Adipocyte (in vitro differentiated cells): ENCODE data around the gene SKIC8.

ENCODE experiments used
- DNase-seq: peaks from one replicate; pipeline ENCODE4 v3.0.0-alpha.2; 2015; ENCODE audit warnings: low read depth
- H3K27me3 ChIP-seq: replicated peaks from 2 replicates; pipeline ENCODE4 v1.7.0; 2013; ENCODE audit warnings: mild to moderate bottlenecking, low read length, moderate library complexity; ENCODE audit not compliant: control insufficient read depth, insufficient read depth
- H3K36me3 ChIP-seq: 2 replicates; pipeline ENCODE4 v1.7.0; 2013; ENCODE audit warnings: low read length, mild to moderate bottlenecking, moderate library complexity; ENCODE audit not compliant: control insufficient read depth, insufficient read depth, severe bottlenecking
- H3K4me1 ChIP-seq: 2 replicates; pipeline ENCODE4 v1.7.0; 2013; ENCODE audit warnings: mild to moderate bottlenecking, low read length, moderate library complexity; ENCODE audit not compliant: control insufficient read depth, insufficient read depth
- H3K4me3 ChIP-seq: 2 replicates; pipeline ENCODE4 v1.7.0; 2013; ENCODE audit warnings: mild to moderate bottlenecking, low read length, moderate library complexity
- H3K9ac ChIP-seq: 2 replicates; pipeline ENCODE4 v1.7.0; 2013; ENCODE audit warnings: mild to moderate bottlenecking, low read length, moderate library complexity
- H3K9me3 ChIP-seq: 2 replicates; pipeline ENCODE4 v1.7.0; 2013; ENCODE audit warnings: mild to moderate bottlenecking, low read length, moderate library complexity; ENCODE audit not compliant: control insufficient read depth

SKIC8 gene

DNA sequence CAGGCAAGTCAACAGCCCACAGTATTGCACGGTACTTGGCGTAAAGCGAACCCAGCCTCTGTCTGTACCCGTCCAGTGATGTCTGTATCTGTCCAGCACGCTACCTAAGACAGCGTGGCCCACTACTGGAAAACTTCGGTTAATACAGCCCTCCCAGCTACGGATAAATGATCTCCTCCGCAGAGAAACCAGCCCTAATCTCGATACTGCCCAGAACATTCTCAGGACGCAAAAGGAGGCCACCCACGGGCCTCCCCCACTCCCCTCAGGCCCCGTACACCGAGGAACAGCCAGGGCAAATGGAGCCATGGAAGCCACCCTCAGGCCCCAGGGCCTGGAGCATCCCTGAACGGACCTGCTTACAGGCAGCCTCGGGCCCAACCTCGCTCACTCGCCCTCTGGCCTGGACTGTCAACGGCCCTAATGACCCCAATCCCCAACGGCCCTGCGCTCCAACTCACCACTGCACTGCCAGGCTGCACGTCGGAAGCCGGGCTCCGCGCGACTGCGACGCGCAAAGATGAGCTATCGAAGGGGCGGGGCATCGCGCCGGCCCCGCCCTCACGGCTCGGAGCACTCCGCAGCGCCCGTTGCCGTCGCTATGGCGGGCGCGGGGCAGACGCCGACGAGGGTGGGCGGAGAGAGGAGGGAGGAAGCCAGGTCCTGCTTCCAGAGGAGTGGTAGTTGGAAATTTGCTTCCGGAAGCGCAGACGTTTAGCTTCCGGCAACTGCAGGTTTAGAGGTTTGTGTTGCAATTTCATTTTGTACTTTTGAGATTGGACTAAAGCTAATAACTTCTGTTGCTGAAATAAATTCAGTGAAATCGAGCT is at the start of gene SKIC8:
Gene SKIC8 (minus strand): TSS at position 509 of the 830 bp plus-strand sequence. CDS start 3,923 bp downstream, outside the sequence.
- Histone ChIP-seq H3K36me3 (peaks cover 12% of the 10 kb centered on the region), H3K9ac (peak within 1 kb of the TSS; percentile 91), H3K4me1 (peaks cover 54% of the 10 kb centered on the region)

DNA sequence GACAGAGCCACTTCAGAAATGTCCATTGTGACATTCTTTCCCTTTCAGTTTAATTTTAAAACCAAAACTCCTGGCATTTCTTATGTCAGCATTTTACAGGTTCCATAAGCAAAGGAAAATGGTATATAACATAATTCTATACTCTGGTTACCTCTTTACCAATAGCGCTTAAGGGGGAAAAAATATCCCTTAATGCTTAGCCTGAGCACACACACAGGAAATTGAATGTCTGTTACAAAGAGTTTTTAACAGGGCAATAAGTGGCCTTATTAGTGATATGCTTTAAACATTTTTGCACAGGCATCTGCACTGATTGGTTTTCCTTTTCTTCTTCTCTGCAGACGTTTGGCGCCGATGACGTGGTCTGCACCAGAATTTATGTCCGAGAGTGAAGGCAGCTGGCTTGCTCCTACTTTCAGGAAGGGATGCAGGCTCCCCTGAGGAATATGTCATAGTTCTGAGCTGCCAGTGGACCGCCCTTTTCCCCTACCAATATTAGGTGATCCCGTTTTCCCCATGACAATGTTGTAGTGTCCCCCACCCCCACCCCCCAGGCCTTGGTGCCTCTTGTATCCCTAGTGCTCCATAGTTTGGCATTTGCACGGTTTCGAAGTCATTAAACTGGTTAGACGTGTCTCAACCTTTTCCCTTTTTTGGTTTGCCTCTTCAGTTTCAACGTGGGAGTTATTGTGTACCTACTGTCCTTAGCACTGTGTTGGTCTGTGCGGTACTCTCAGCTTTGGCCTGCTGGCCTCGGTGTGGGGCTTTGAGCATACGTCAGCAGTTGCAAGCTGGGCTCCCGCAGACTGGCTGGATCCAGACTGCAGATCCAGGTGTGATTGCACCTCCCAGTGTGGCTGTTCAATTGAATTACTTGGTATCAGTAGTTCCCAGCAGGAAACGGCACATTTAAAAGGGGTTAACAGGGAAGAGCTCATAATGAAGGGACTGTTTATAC is 48.5 kb upstream of the SKIC8 start:
- no peak overlapping the region for H3K9ac ChIP-seq
- no peaks in the 10 kb centered on the region for H3K36me3 ChIP-seq
- no peaks in the 10 kb centered on the region for H3K9me3 ChIP-seq
- no peak overlapping the region for H3K4me3 ChIP-seq
- H3K27me3 ChIP-seq, result peaks cover 27% of the 10 kb centered on the region
- peaks cover 3% of the 10 kb centered on the region for H3K4me1 ChIP-seq
- DNase-seq, result no peak

More for the DNA sequence above, at the start of gene SKIC8:
- Histone ChIP-seq H3K27me3 (no peaks in the 10 kb centered on the region), H3K4me3 (peak within 1 kb of the TSS; percentile 90), H3K9me3 (no peaks in the 10 kb centered on the region)
- DNase-seq, result peak; percentile 97

DNA sequence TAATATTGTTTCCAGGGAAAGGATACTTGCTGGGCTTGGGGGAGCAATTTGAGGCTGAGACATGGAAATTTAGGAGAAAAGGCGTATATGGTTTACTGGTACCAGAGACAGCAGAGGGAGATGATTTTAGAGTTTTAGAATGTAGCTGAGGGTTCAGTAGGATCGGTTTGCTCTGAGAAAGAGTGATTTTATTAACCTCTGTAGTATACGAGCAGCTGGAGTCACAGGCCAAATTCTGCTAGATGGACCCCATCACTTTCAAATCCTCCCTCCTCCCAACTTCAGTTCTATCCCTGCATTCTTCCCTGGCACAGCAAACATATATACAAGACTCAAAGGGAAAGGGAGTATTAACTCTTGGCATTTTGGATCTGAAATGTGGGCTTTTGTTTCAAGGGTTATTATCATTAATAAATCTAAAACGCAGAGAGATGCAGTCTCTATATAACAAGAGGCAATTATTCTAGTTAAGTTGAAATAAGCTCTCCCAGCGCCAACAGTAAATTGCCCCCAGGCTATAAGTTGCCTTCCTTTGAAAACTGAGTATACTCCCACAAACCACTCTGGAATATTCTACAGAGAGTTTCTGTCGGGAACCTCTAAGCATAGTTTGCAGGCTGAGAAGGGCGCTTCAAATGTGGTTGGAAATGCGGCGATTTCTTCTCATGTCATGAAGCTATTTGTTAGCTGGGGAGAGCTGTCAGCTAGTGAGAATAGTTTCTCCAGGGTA is 46.2 kb upstream of the SKIC8 start:
- no peak overlapping the region for H3K4me3 ChIP-seq

DNA sequence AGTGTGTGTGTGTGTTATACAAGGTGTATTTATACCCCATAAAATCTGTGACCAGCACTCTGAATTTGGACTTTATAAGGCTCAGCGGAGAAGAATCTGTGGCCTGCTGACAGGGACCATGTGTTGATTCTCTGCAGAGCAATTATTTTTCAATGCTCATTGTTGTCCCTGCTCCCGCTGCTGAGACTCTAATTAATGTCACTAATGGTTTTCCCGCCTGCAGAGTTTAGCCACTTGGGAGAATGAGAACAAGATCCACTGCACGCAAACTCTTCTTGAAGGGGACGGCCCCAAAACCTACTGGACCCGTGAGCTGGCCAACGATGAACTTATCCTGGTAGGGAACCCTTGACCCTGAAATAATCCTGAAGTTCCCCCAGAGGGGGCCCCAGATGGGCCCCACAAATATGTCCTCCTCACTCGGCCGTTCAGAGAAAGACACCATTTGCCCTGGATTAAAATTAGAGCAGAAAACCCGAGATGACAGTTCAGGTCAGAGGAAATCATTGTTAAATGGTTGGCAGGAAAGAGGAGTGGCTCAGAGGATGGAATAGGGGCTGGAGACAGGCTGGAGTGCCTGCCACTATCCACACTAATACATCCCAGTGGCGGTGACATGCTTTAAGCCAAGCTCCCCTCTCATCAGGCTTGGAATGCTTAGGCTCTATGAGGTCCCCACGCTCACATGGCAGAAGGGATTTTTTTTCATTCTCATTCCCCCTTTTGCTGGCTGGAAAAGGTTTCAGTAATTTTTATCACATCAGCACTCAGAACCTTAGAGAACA is 44.1 kb upstream of the SKIC8 start:
- H3K4me3 ChIP-seq, result no peak overlapping the region
- H3K9me3 ChIP-seq, result no peaks in the 10 kb centered on the region
- peaks cover 6% of the 10 kb centered on the region for H3K4me1 ChIP-seq
- H3K27me3 ChIP-seq, result peaks cover 63% of the 10 kb centered on the region
- no peaks in the 10 kb centered on the region for H3K36me3 ChIP-seq
- no peak overlapping the region for H3K9ac ChIP-seq
- DNase-seq, result no peak

More for the DNA sequence above, 46.2 kb upstream of the SKIC8 start:
- peak; percentile 27 for DNase-seq
- Histone ChIP-seq H3K9ac (no peak overlapping the region), H3K9me3 (no peaks in the 10 kb centered on the region), H3K36me3 (no peaks in the 10 kb centered on the region), H3K27me3 (peaks cover 45% of the 10 kb centered on the region), H3K4me1 (peaks cover 3% of the 10 kb centered on the region)

DNA sequence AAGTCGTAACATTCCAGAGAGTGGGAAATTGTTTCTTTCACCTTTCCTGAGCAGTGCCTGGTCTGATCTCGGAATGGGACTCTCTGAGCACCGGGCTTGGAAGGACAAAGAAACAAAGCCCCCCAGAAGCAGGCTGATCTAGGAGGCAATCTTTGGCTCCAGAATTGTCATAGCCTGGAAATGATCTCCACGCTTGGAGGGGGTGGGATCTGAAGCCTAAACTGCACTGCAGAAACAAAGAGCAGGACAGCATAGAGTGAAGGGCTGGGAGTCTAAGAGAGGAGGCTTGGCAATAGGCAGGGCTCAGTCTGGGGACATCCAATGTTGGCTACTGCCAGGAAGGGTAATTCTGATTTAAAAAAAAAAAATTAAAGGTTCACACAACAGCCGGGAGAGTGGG is 42.6 kb upstream of the SKIC8 start:
- Histone ChIP-seq H3K9me3 (no peaks in the 10 kb centered on the region), H3K27me3 (peaks cover 71% of the 10 kb centered on the region), H3K4me1 (peaks cover 3% of the 10 kb centered on the region), H3K36me3 (no peaks in the 10 kb centered on the region), H3K4me3 (no peak overlapping the region), H3K9ac (no peak overlapping the region)
- DNase-seq, result no peak

DNA sequence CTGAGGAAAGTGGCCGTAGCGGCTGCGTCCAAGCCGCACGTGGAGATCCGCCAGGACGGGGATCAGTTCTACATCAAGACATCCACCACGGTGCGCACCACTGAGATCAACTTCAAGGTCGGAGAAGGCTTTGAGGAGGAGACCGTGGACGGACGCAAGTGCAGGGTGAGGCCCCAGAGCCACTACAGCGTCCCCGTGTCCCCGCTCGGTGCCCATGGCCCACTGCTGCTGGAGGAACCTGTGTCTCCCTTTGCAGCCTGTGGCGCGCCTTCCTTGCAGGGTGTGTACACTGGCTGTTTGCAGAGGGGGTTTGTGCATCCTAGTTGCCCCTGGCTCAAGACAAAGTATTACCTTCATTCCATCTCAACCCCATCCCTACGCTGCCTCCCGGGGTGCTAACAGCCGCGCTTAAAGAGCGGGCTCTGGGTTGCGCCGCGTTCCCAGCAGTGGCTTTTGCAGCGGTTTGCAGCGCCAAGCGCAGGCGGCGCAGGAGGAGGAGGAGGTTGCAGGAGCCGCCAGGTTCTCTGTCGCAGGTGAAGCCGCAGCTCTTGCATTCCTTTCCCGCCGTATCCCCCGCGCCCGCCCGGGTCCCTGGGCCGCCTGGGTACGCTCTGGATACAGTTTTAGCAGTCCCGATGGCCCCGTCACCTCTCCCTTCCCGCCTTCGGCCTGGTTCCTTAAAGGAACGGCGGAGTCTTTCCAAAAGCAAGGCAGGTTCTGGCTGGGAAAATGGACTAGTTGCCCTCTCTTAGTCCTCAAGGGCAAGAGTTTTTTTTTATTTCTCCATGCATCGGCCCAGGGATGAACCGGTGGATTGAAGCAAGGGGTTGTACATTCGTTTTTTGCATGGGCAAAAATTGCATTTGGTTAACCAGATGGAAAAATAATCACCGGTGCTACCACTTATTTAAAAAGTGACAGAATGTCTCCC is 41.9 kb upstream of the SKIC8 start:
- Histone ChIP-seq H3K9me3 (no peaks in the 10 kb centered on the region), H3K4me3 (no peak overlapping the region), H3K9ac (no peak overlapping the region), H3K36me3 (no peaks in the 10 kb centered on the region), H3K4me1 (peaks cover 3% of the 10 kb centered on the region), H3K27me3 (peaks cover 77% of the 10 kb centered on the region)
- peak; percentile 8 for DNase-seq

DNA sequence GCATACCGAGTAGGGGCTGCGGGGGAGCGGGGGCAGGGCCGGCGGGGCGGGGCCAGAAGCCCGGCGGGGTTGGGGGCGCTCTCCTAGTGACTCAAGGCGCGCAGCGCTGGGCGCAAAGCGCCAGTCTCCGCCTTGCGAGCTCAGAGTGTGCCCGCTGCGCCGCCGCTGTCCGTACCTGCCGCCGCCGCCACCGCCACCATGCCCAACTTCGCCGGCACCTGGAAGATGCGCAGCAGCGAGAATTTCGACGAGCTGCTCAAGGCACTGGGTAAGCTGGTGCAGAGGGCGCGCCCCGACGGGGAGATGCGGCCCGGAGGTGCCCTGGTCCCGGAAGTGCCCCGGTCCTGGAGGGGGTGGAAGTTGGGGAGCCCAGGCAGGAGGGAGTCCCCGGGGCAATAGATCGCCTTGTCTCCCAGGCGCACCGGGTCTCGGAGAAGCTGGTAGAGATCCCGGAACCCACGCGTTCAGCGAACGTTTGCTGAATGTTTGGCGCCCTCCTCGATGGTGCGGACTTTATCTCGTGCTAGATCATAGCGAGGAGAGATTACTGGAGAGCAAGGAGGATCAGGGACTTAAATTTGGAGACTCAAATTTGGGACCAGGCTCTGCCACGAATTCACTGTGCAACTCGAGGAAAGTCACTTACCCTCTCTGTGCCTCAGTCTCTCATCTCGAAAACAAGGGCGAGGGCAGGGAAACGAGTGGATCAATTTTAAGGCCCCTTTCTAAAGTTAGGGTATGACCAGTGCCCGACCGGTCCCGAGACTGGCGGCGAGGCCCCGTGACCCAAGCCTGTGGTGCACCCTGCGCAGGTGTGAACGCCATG is 41.0 kb upstream of the SKIC8 start, which contains the start of gene CRABP1:
Gene CRABP1 (plus strand): TSS at position 123 of the 826 bp plus-strand sequence. CDS start 76 bp downstream, at position 199.
- DNase-seq, result peak; percentile 25
- no peak within 1 kb of the TSS for H3K4me3 ChIP-seq
- H3K27me3 ChIP-seq, result peaks cover 78% of the 10 kb centered on the region
- H3K9me3 ChIP-seq, result peaks cover 3% of the 10 kb centered on the region
- H3K36me3 ChIP-seq, result no peaks in the 10 kb centered on the region
- peaks cover 3% of the 10 kb centered on the region for H3K4me1 ChIP-seq
- H3K9ac ChIP-seq, result no peak within 1 kb of the TSS

DNA sequence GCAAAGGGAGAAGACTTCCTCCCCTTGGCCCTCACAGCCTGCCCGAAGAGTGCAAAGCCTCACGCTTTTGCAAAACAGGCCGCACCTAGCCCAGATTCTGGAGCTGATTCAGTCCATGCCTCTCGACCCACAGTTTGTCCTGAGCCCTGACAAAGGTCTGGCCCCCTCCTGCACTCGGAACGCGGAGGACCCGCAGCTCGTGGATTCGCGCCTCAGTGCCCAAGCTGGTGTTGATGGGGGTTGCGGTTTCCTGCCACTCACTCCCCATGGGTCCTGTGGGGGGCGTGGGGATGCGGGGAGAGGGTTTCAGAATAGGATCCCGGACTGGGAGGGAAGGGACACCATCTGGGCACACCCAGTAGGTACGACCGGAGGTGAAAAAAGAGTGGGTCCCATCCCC is 40.1 kb upstream of the SKIC8 start:
- Histone ChIP-seq H3K9me3 (peaks cover 8% of the 10 kb centered on the region), H3K4me1 (peaks cover 3% of the 10 kb centered on the region), H3K36me3 (no peaks in the 10 kb centered on the region), H3K4me3 (no peak overlapping the region), H3K9ac (no peak overlapping the region), H3K27me3 (peaks cover 73% of the 10 kb centered on the region)
- no peak for DNase-seq

DNA sequence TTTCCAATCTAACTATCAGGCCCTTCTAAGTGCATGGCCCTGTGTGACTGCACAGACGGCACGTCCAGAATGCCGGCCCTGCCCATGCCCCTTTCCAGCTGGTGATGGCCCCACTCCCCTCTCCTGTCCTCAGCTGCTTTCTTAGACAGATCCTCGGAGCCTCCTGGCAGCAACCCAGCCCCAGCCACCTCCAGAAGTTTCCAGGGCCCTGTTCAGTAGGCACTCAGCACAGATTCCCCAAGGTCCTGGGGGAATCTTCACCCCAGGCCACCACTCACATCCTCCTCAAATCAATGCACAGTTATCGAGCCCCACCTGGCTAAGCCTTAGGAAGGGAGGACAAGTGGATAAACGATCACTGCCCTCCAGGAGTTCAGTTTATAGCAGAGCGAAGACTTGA is 39.4 kb upstream of the SKIC8 start:
- H3K27me3 ChIP-seq, result peaks cover 72% of the 10 kb centered on the region
- H3K36me3 ChIP-seq, result no peaks in the 10 kb centered on the region
- H3K4me3 ChIP-seq, result no peak overlapping the region
- no peak overlapping the region for H3K9ac ChIP-seq
- no peak for DNase-seq
- peaks cover 8% of the 10 kb centered on the region for H3K9me3 ChIP-seq
- H3K4me1 ChIP-seq, result peaks cover 3% of the 10 kb centered on the region
